K562 (cell line): ENCODE measurements around the gene PMF1.

Experiments
- HNRNPK ChIP-seq: fragments of 200-400 bp; formaldehyde crosslinking; IDR thresholded peaks from one replicate; pipeline ENCODE4 v1.6.1; 2018; ENCODE audit warnings: mild to moderate bottlenecking, low read depth, low read length; ENCODE audit not compliant: poor library complexity, severe bottlenecking
- LARP7 ChIP-seq: fragments of 450-650 bp; IDR thresholded peaks from 2 replicates; pipeline ENCODE4 v1.6.1; 2016
- MXI1 ChIP-seq: IDR thresholded peaks from 2 replicates; pipeline ENCODE4 v1.6.1; 2011; ENCODE audit warnings: low read depth, mild to moderate bottlenecking, improper control_type of control experiment, low read length
- NFRKB ChIP-seq: fragments of 450-650 bp; IDR thresholded peaks from 2 replicates; pipeline ENCODE4 v1.6.1; 2016; ENCODE audit warnings: low read depth
- SPI1 ChIP-seq: IDR thresholded peaks from 2 replicates; pipeline ENCODE4 v1.6.1; 2011; ENCODE audit warnings: low read depth, low read length, control low read depth, borderline replicate concordance
- TAF1 ChIP-seq: IDR thresholded peaks from 2 replicates; pipeline ENCODE4 v1.6.1; 2011; ENCODE audit warnings: mild to moderate bottlenecking, low read length, moderate library complexity; ENCODE audit not compliant: insufficient read depth, control insufficient read depth, severe bottlenecking; ENCODE audit errors: extremely low read depth
- ZNF121 ChIP-seq: sonication (generic); formaldehyde crosslinking; conservative IDR thresholded peaks from 2 replicates; pipeline ENCODE4 v1.8.0; 2022; ENCODE audit warnings: missing genetic modification reagents
- TF ChIP-seq, protein P1 (sequence below): fragments of 450-650 bp; IDR thresholded peaks from 2 replicates; pipeline ENCODE4 v1.6.1; 2016; ENCODE audit warnings: low read depth
- TF ChIP-seq, protein P2 (sequence below): fragments of 250-450 bp; sonication (Bioruptor Pico); IDR thresholded peaks from 2 replicates; pipeline ENCODE4 v1.5.0; 2021
- TF ChIP-seq, protein P3 (sequence below), 3 experiments: IDR thresholded peaks in 2 of 3; conservative IDR thresholded peaks in 1 of 3; 2 replicates each; pipeline ENCODE4 v1.5.1; 2011 to 2012; ENCODE audit warnings: low read length in 3 of 3, mild to moderate bottlenecking in 3 of 3, control low read depth in 2 of 3, improper control_type of control experiment in 1 of 3, inconsistent platforms in 1 of 3, low read depth in 1 of 3, mixed read lengths in 1 of 3, moderate library complexity in 1 of 3; ENCODE audit not compliant: insufficient read depth in 2 of 3

DNA sequence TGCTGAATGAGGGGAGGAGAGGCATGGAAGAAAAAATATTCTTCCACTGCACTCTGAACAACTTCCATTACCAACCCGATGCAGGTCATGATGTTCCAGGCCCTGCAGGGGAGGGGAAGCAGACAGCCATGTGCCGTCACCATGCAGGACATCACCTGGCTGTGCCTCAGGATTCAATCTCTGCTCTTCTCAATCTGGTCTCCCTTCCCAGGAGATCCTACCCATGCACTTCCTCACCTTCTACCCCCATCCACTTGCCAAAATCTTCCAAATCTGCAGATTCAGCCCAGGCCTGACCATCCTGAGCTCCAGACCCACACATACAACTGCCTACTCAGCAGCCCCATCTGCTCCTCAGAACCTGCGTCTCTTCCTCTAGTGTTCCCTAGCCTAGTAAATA is 40.8 kb downstream of the PMF1 start:
- TF ChIP-seq MXI1, result no peak
- no peak for TF ChIP-seq LARP7
- TF ChIP-seq, protein P1, sequence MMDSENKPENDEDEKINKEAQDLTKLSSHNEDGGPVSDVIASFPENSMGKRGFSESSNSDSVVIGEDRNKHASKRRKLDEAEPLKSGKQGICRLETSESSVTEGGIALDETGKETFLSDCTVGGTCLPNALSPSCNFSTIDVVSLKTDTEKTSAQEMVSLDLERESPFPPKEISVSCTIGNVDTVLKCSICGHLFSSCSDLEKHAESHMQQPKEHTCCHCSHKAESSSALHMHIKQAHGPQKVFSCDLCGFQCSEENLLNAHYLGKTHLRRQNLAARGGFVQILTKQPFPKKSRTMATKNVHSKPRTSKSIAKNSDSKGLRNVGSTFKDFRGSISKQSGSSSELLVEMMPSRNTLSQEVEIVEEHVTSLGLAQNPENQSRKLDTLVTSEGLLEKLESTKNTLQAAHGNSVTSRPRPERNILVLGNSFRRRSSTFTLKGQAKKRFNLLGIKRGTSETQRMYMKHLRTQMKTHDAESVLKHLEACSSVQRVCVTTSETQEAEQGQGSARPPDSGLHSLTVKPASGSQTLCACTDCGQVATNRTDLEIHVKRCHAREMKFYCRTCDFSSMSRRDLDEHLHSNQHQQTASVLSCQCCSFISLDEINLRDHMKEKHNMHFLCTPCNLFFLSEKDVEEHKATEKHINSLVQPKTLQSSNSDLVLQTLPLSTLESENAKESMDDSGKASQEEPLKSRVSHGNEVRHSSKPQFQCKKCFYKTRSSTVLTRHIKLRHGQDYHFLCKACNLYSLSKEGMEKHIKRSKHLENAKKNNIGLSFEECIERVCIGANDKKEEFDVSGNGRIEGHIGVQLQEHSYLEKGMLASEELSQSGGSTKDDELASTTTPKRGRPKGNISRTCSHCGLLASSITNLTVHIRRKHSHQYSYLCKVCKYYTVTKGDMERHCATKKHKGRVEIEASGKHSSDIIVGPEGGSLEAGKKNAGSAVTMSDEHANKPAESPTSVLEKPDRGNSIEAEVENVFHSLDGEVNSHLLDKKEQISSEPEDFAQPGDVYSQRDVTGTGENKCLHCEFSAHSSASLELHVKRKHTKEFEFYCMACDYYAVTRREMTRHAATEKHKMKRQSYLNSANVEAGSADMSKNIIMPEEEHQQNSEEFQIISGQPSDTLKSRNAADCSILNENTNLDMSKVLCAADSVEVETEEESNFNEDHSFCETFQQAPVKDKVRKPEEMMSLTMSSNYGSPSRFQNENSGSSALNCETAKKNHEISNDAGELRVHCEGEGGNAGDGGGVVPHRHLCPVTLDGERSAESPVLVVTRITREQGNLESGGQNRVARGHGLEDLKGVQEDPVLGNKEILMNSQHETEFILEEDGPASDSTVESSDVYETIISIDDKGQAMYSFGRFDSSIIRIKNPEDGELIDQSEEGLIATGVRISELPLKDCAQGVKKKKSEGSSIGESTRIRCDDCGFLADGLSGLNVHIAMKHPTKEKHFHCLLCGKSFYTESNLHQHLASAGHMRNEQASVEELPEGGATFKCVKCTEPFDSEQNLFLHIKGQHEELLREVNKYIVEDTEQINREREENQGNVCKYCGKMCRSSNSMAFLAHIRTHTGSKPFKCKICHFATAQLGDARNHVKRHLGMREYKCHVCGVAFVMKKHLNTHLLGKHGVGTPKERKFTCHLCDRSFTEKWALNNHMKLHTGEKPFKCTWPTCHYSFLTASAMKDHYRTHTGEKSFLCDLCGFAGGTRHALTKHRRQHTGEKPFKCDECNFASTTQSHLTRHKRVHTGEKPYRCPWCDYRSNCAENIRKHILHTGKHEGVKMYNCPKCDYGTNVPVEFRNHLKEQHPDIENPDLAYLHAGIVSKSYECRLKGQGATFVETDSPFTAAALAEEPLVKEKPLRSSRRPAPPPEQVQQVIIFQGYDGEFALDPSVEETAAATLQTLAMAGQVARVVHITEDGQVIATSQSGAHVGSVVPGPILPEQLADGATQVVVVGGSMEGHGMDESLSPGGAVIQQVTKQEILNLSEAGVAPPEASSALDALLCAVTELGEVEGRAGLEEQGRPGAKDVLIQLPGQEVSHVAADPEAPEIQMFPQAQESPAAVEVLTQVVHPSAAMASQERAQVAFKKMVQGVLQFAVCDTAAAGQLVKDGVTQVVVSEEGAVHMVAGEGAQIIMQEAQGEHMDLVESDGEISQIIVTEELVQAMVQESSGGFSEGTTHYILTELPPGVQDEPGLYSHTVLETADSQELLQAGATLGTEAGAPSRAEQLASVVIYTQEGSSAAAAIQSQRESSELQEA, result no peak
- TF ChIP-seq, protein P2, sequence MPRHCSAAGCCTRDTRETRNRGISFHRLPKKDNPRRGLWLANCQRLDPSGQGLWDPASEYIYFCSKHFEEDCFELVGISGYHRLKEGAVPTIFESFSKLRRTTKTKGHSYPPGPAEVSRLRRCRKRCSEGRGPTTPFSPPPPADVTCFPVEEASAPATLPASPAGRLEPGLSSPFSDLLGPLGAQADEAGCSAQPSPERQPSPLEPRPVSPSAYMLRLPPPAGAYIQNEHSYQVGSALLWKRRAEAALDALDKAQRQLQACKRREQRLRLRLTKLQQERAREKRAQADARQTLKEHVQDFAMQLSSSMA (CRISPR knock-in tag), result no peak
- TF ChIP-seq SPI1, result no peak
- no peak for TF ChIP-seq TAF1
- no peak for TF ChIP-seq ZNF121
- TF ChIP-seq, protein P3, sequence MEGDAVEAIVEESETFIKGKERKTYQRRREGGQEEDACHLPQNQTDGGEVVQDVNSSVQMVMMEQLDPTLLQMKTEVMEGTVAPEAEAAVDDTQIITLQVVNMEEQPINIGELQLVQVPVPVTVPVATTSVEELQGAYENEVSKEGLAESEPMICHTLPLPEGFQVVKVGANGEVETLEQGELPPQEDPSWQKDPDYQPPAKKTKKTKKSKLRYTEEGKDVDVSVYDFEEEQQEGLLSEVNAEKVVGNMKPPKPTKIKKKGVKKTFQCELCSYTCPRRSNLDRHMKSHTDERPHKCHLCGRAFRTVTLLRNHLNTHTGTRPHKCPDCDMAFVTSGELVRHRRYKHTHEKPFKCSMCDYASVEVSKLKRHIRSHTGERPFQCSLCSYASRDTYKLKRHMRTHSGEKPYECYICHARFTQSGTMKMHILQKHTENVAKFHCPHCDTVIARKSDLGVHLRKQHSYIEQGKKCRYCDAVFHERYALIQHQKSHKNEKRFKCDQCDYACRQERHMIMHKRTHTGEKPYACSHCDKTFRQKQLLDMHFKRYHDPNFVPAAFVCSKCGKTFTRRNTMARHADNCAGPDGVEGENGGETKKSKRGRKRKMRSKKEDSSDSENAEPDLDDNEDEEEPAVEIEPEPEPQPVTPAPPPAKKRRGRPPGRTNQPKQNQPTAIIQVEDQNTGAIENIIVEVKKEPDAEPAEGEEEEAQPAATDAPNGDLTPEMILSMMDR (IDR thresholded peaks at IDR 0.05 in 2 of 3, conservative IDR thresholded peaks at IDR 0.05 in 1 of 3; ENCODE audit: insufficient read depth in 2 of 3, low read depth in 1 of 3, low read length in 3 of 3), result no peak
- TF ChIP-seq HNRNPK, result no peak
- TF ChIP-seq NFRKB, result no peak
